COLO829 (cell line): ENCODE measurements around the gene UVRAG.
"Not testable (repeated sequence)": the region's sequence is repeated elsewhere in the genome, so short reads cannot be mapped to it uniquely, and the experiment has no call there.

Experiments used
- DNase-seq: peaks from one replicate; pipeline ENCODE4 v3.0.0; 2012; ENCODE audit warnings: low spot score

UVRAG gene

GRCh38 chr11:75845324-75845723, 30.3 kb downstream of the UVRAG start:
- no peak for DNase-seq

- DNase-seq = no peak
Measured at GRCh38 chr11:75849894-75850293, 34.9 kb downstream of the UVRAG start.

GRCh38 chr11:75850787-75851186, 35.8 kb downstream of the UVRAG start:
- no peak for DNase-seq

GRCh38 chr11:75851203-75851602, 36.2 kb downstream of the UVRAG start:
- no peak for DNase-seq

GRCh38 chr11:75852406-75853017, 37.5 kb downstream of the UVRAG start:
- DNase-seq = no peak

- DNase-seq = not testable (repeated sequence)
Measured at GRCh38 chr11:75853563-75853962, 38.6 kb downstream of the UVRAG start.

GRCh38 chr11:75853971-75854370, 39.0 kb downstream of the UVRAG start:
- DNase-seq = no peak

GRCh38 chr11:75855206-75855605, 40.2 kb downstream of the UVRAG start:
- DNase-seq = no peak

GRCh38 chr11:75856912-75857311, 41.9 kb downstream of the UVRAG start:
- no peak for DNase-seq

GRCh38 chr11:75858042-75858441, 43.0 kb downstream of the UVRAG start:
- DNase-seq = no peak

GRCh38 chr11:75858613-75859012, 43.6 kb downstream of the UVRAG start:
- no peak for DNase-seq

- no peak for DNase-seq
Measured at GRCh38 chr11:75859614-75860013, 44.6 kb downstream of the UVRAG start.

- DNase-seq = no peak
Measured at GRCh38 chr11:75862437-75862836, 47.4 kb downstream of the UVRAG start.

- DNase-seq = peak; percentile 48
Measured at GRCh38 chr11:75867778-75868374, 52.9 kb downstream of the UVRAG start.

- DNase-seq = no peak
Measured at GRCh38 chr11:75868990-75869389, 54.0 kb downstream of the UVRAG start.

- no peak for DNase-seq
Measured at GRCh38 chr11:75869661-75870455, 54.8 kb downstream of the UVRAG start.

GRCh38 chr11:75872887-75873416, 57.9 kb downstream of the UVRAG start:
- DNase-seq = peak; percentile 39

- no peak for DNase-seq
Measured at GRCh38 chr11:75873417-75874221, 58.6 kb downstream of the UVRAG start.

GRCh38 chr11:75874684-75875341, 59.8 kb downstream of the UVRAG start:
- no peak for DNase-seq

- not testable (repeated sequence) for DNase-seq
Measured at GRCh38 chr11:75877327-75877726, 62.3 kb downstream of the UVRAG start.

GRCh38 chr11:75877931-75878330, 62.9 kb downstream of the UVRAG start:
- DNase-seq = not testable (repeated sequence)

- DNase-seq = peak; percentile 79
Measured at GRCh38 chr11:75878933-75879332, 63.9 kb downstream of the UVRAG start.
